ENCODE data around the gene RNF11. TPM values are rescaled to one million over a fixed set of nuclear protein-coding genes. Genes with fewer than 3 reads are reported as not detected.

RNF11 gene, protein sequence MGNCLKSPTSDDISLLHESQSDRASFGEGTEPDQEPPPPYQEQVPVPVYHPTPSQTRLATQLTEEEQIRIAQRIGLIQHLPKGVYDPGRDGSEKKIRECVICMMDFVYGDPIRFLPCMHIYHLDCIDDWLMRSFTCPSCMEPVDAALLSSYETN
- polyA plus RNA-seq (2011; rRNA removed), result 56.8 and 66.8 TPM in 2 replicates
- 15.3 and 16.0 TPM in 2 replicates for polyA plus RNA-seq (2012; cell fraction: cytosol; rRNA removed)
- 3.2 and 6.6 TPM in 2 replicates for polyA plus RNA-seq (2012; cell fraction: nucleus; rRNA removed)
- 25.8 to 30.3 TPM (median 28.5 TPM) in 3 replicates for polyA plus RNA-seq (2017; fragmentation: RNase III; extraction: RNeasy Plus Mini Kit Qiagen cat#74134 plus additional on column Dnase treatment)
- 33.2 and 34.1 TPM in 2 replicates for polyA minus RNA-seq (2011; rRNA and poly(A)+ RNA removed)

DNA sequence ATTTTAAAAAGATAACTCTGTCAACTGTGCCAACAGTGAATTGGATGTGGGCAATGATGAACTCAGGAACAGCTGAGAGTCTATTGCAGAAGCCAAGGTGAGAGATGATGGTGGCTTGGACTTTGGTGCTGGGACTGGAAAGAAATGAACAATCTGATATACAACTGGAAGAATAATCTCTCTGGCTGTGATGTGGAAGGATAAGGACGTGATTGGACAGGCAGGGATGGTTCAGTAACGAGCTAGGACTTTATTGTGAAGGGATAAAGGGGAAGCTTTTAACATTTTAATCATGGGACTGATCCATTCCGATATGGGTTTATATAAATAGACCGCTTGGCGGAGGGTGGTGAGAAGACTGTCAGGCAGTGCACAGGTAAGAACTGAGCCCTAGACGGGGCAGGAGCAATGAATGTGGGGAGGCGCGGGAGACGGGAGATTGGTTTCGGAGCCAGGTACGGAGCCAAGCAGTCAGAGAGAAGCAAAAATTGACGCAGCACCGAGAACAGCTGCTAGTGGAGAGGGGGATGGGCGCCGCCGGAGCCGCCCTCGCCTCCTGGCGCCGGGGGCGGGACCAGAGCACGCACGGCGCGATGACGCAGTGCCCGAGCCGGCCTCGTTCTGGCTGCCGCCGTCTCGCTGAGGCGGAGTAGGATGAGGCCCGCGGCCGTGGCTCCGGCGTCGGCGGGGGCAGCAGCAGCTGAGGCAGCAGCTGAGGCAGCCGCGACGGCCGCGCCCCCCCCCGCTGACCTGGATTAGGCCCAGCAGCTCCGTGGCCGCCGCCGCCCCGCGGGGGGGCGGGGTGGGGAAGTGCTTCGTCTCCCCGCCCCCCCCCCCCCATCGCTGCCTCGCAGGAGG is at the start of gene RNF11:
TSS of gene RNF11 (plus strand) at position 601 of the 858 bp plus-strand sequence. CDS start 484 bp downstream, outside the sequence.
- no peak for FAIRE-seq
- POLR2A ChIA-PET, result interaction anchor here (0.5 to 1.6 kb wide), 6 partner anchors 10 to 491 kb away, joined by 3 to 5 read pairs (median 3); no protein-coding TSS in a partner anchor
- Histone ChIP-seq H3K4me3 (peak within 1 kb of the TSS; percentile 100), H3K9me3 (no peaks in the 10 kb centered on the region), H3K4me1 (peaks cover 25% of the 10 kb centered on the region), H3K27ac (peak within 1 kb of the TSS; percentile 98 to 99), H3K4me2 (peak within 1 kb of the TSS; percentile 95)
- WGBS (ENCODE audit: missing lambda C conversion rate), result under 1% methylated on average over 15 of the region's 57 CpGs
- ATAC-seq, result peak; percentile 97 to 98
- TF ChIP-seq GATA3 (IDR thresholded peaks at IDR 0.05; ENCODE audit: borderline replicate concordance), result 0 out of 2 replicates have a peak, but pooled peaks have one; percentile 13
- no peak for TF ChIP-seq HEYL (CRISPR knock-in tag; IDR thresholded peaks at IDR 0.05)
- no peak for TF ChIP-seq EHMT2 (IDR thresholded peaks at IDR 0.05; ENCODE audit: low read depth)
- TF ChIP-seq, protein P1, sequence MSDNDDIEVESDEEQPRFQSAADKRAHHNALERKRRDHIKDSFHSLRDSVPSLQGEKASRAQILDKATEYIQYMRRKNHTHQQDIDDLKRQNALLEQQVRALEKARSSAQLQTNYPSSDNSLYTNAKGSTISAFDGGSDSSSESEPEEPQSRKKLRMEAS (IDR thresholded peaks at IDR 0.05), result peak; percentile 41
- TF ChIP-seq, protein P2, sequence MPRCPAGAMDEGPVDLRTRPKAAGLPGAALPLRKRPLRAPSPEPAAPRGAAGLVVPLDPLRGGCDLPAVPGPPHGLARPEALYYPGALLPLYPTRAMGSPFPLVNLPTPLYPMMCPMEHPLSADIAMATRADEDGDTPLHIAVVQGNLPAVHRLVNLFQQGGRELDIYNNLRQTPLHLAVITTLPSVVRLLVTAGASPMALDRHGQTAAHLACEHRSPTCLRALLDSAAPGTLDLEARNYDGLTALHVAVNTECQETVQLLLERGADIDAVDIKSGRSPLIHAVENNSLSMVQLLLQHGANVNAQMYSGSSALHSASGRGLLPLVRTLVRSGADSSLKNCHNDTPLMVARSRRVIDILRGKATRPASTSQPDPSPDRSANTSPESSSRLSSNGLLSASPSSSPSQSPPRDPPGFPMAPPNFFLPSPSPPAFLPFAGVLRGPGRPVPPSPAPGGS (IDR thresholded peaks at IDR 0.05), result peak; percentile 71; the same call in 1 of the 3 replicates
- peak in 1 of 2 experiments; percentile 70; a peak in 3 of 5 replicates for TF ChIP-seq JUN (IDR thresholded peaks at IDR 0.05)
- TF ChIP-seq HDAC2 (IDR thresholded peaks at IDR 0.05), result no peak
- TF ChIP-seq POLR2A (IDR thresholded peaks at IDR 0.05; ENCODE audit: low read length), result peak; percentile 70
- no peak for TF ChIP-seq CHD2 (IDR thresholded peaks at IDR 0.05; ENCODE audit: low read length, partially characterized antibody)
- TF ChIP-seq FOXS1 (CRISPR knock-in tag; IDR thresholded peaks at IDR 0.05), result no peak
- TF ChIP-seq PHF8 (IDR thresholded peaks at IDR 0.05; ENCODE audit: borderline replicate concordance, low read depth), result 0 out of 2 replicates have a peak, but pooled peaks have one; percentile 28
- TF ChIP-seq, protein P3, sequence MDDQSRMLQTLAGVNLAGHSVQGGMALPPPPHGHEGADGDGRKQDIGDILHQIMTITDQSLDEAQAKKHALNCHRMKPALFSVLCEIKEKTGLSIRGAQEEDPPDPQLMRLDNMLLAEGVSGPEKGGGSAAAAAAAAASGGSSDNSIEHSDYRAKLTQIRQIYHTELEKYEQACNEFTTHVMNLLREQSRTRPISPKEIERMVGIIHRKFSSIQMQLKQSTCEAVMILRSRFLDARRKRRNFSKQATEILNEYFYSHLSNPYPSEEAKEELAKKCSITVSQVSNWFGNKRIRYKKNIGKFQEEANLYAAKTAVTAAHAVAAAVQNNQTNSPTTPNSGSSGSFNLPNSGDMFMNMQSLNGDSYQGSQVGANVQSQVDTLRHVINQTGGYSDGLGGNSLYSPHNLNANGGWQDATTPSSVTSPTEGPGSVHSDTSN (IDR thresholded peaks at IDR 0.05), result 0 out of 2 replicates have a peak, but pooled peaks have one; percentile 27
- CTCF ChIA-PET, result interaction anchor here (1.4 to 1.5 kb wide), 2 partner anchors 44 to 47 kb away, joined by 5 read pairs; no protein-coding TSS in a partner anchor
- DNase-seq (ENCODE audit: low read depth in 1 of 2, low spot score in 1 of 2), result peak; percentile 69 to 74

DNA sequence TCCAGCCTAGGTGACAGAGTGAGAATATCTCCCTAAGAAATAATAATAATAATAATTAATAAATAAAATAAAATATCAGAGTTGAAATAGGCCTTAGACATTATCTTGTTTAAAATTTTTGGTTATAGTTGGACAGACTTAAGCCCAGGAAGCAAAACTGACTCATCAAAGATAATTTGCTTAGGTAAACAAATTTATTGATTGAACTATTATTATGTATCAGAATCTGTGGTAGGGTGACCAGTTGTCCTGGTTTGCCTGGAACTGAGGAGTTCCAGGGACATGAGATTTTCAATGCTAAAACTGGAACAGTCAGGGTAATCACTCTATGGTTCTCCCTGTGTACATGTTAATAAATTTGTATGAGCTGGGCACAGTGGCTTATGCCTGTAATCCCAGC is 47.8 kb upstream of the RNF11 start:
- DNase-seq (ENCODE audit: low read depth in 1 of 2, low spot score in 1 of 2) (no peak), ATAC-seq (no peak), FAIRE-seq (no peak)
- no peak overlapping the region for H3K27ac ChIP-seq
- H3K9me3 ChIP-seq, result no peaks in the 10 kb centered on the region
- ChIA-PET POLR2A (interaction anchor here (0.9 kb wide), 1 partner anchor 210 kb away, joined by 4 read pairs; no protein-coding TSS in a partner anchor), CTCF (interaction anchor here (0.7 to 3.1 kb wide), 11 partner anchors 9 to 1990 kb away, joined by 3 to 21 read pairs (median 5); partner anchors contain the start of gene RNF11)
- TF ChIP-seq CEBPB (IDR thresholded peaks at IDR 0.05), result no peak
- peak; percentile 59 for TF ChIP-seq MAFK (IDR thresholded peaks at IDR 0.05; ENCODE audit: partially characterized antibody)
- no peak overlapping the region for H3K4me2 ChIP-seq
- no peaks in the 10 kb centered on the region for H3K4me1 ChIP-seq
- no peak overlapping the region for H3K4me3 ChIP-seq

DNA sequence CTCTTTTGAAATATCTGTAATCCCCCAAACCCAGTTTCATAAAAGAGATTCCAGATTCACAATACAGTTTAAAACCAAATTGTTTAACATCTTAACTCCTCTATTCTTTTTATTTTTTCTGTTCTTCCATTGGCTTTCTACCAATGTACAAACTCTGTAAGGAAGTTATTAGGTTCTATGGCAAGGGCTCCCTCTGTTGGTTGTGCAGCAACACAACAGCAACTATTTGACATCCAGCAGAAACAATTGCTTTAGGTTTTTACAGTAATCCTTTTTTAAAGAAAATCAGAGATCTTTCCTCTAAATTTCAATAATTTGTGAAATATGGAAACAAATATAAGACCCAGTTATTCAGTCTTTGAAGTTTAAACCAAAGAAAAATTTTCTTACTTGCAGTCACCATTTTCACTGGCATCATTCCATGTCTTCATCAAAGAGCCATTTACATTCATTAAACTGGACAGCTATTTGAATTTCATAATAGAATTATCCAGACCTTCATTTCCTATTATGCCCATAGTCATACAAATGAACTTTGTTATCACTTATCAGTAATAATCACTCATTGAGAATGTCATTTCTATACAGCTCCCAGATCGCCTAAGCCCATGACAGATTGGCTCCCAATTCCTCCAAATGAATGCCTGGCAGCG is 46.5 kb upstream of the RNF11 start:
- ChIA-PET CTCF (interaction anchor here (0.6 to 3.1 kb wide), 29 partner anchors 9 to 486 kb away, joined by 3 to 21 read pairs (median 4); partner anchors contain the start of genes CDKN2C, FAF1 and RNF11), POLR2A (interaction anchor here (0.9 kb wide), 1 partner anchor 211 kb away, joined by 4 read pairs; no protein-coding TSS in a partner anchor)
- no peak for FAIRE-seq
- no peak overlapping the region for H3K27ac ChIP-seq
- no peaks in the 10 kb centered on the region for H3K9me3 ChIP-seq
- ATAC-seq, result peak; percentile 54 to 71; a peak in 3 of 6 replicates
- no peak overlapping the region for H3K4me2 ChIP-seq
- no peak overlapping the region for H3K4me3 ChIP-seq
- 68% methylated on average over 2 of the region's 2 CpGs for WGBS (ENCODE audit: missing lambda C conversion rate)
- H3K4me1 ChIP-seq, result no peaks in the 10 kb centered on the region
- TF ChIP-seq RAD21 (conservative IDR thresholded peaks at IDR 0.05 in 1 of 2, IDR thresholded peaks at IDR 0.05 in 1 of 2), result peak; percentile 79 to 83
- peak; percentile 76 for TF ChIP-seq SMC3 (IDR thresholded peaks at IDR 0.05)
- TF ChIP-seq, protein P4, sequence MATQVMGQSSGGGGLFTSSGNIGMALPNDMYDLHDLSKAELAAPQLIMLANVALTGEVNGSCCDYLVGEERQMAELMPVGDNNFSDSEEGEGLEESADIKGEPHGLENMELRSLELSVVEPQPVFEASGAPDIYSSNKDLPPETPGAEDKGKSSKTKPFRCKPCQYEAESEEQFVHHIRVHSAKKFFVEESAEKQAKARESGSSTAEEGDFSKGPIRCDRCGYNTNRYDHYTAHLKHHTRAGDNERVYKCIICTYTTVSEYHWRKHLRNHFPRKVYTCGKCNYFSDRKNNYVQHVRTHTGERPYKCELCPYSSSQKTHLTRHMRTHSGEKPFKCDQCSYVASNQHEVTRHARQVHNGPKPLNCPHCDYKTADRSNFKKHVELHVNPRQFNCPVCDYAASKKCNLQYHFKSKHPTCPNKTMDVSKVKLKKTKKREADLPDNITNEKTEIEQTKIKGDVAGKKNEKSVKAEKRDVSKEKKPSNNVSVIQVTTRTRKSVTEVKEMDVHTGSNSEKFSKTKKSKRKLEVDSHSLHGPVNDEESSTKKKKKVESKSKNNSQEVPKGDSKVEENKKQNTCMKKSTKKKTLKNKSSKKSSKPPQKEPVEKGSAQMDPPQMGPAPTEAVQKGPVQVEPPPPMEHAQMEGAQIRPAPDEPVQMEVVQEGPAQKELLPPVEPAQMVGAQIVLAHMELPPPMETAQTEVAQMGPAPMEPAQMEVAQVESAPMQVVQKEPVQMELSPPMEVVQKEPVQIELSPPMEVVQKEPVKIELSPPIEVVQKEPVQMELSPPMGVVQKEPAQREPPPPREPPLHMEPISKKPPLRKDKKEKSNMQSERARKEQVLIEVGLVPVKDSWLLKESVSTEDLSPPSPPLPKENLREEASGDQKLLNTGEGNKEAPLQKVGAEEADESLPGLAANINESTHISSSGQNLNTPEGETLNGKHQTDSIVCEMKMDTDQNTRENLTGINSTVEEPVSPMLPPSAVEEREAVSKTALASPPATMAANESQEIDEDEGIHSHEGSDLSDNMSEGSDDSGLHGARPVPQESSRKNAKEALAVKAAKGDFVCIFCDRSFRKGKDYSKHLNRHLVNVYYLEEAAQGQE (IDR thresholded peaks at IDR 0.05), result no peak
- TF ChIP-seq, protein P5, sequence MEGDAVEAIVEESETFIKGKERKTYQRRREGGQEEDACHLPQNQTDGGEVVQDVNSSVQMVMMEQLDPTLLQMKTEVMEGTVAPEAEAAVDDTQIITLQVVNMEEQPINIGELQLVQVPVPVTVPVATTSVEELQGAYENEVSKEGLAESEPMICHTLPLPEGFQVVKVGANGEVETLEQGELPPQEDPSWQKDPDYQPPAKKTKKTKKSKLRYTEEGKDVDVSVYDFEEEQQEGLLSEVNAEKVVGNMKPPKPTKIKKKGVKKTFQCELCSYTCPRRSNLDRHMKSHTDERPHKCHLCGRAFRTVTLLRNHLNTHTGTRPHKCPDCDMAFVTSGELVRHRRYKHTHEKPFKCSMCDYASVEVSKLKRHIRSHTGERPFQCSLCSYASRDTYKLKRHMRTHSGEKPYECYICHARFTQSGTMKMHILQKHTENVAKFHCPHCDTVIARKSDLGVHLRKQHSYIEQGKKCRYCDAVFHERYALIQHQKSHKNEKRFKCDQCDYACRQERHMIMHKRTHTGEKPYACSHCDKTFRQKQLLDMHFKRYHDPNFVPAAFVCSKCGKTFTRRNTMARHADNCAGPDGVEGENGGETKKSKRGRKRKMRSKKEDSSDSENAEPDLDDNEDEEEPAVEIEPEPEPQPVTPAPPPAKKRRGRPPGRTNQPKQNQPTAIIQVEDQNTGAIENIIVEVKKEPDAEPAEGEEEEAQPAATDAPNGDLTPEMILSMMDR (IDR thresholded peaks at IDR 0.05), result peak; percentile 86
- no peak for TF ChIP-seq NPAS2 (CRISPR knock-in tag; IDR thresholded peaks at IDR 0.05; ENCODE audit: borderline replicate concordance)
- peak; percentile 61 to 62 for DNase-seq (ENCODE audit: low read depth in 1 of 2, low spot score in 1 of 2)
